Mesodermal cell (in vitro differentiated cells): ENCODE data around the gene INTS6.

Experiments used
- H3K27ac ChIP-seq: 2 replicates; pipeline ENCODE4 v1.7.0; 2013; ENCODE audit warnings: mild to moderate bottlenecking, low read depth, low read length, moderate library complexity; ENCODE audit not compliant: severe bottlenecking
- H3K36me3 ChIP-seq: 2 replicates; pipeline ENCODE4 v1.7.1; 2013; ENCODE audit warnings: mild to moderate bottlenecking, low read length, moderate library complexity; ENCODE audit not compliant: control insufficient read depth, insufficient read depth
- H3K4me1 ChIP-seq: one replicate; pipeline ENCODE4 v1.7.1; 2013; ENCODE audit warnings: mild to moderate bottlenecking, low read length; ENCODE audit not compliant: insufficient read depth, control insufficient read depth, poor library complexity, severe bottlenecking
- H3K4me3 ChIP-seq: 2 replicates; pipeline ENCODE4 v1.7.0; 2013; ENCODE audit warnings: low read length, control low read depth, mild to moderate bottlenecking; ENCODE audit not compliant: insufficient read depth, poor library complexity, severe bottlenecking; ENCODE audit errors: extremely low read depth
- H3K9me3 ChIP-seq: 2 replicates; pipeline ENCODE4 v1.7.1; 2013; ENCODE audit warnings: mild to moderate bottlenecking, low read length, moderate library complexity; ENCODE audit not compliant: control insufficient read depth
- WGBS, 2 experiments: methylation state at CpG; one replicate each; pipeline ENCODE4 v1.1.5; 2013; ENCODE audit warnings: missing lambda C conversion rate in 2 of 2; ENCODE audit not compliant: insufficient coverage in 2 of 2; 5-methylcytosine and 5-hydroxymethylcytosine counted together

INTS6 gene

GRCh38 chr13:51361106-51361505 lies 91.7 kb downstream of the INTS6 start:
- no peak overlapping the region for H3K27ac ChIP-seq

GRCh38 chr13:51360489-51360888 lies 92.3 kb downstream of the INTS6 start:
- Histone ChIP-seq H3K9me3 (no peaks in the 10 kb centered on the region), H3K27ac (no peak overlapping the region), H3K4me3 (no peak overlapping the region), H3K36me3 (peaks cover 15% of the 10 kb centered on the region), H3K4me1 (no peaks in the 10 kb centered on the region)
- WGBS, 2 experiments: no CpG with 5 or more reads among the region's 1 CpG

More at GRCh38 chr13:51361106-51361505, 91.7 kb downstream of the INTS6 start:
- H3K9me3 ChIP-seq: no peaks in the 10 kb centered on the region
- H3K4me3 ChIP-seq: no peak overlapping the region
- H3K36me3 ChIP-seq: peaks cover 15% of the 10 kb centered on the region
- no peaks in the 10 kb centered on the region for H3K4me1 ChIP-seq

- no peak overlapping the region for H3K4me3 ChIP-seq
- H3K27ac ChIP-seq: no peak overlapping the region
- no peaks in the 10 kb centered on the region for H3K9me3 ChIP-seq
- H3K4me1 ChIP-seq: no peaks in the 10 kb centered on the region
- peaks cover 15% of the 10 kb centered on the region for H3K36me3 ChIP-seq
- 100% methylated on average over 1 of the region's 1 CpG; no CpG with 5 or more reads in 1 of the 2 experiments for WGBS, 2 experiments
These were observed 93.5 kb downstream of the INTS6 start for GRCh38 chr13:51359352-51359751.

GRCh38 chr13:51357928-51358595 lies 94.8 kb downstream of the INTS6 start:
- no peak overlapping the region for H3K4me3 ChIP-seq
- peaks cover 8% of the 10 kb centered on the region for H3K36me3 ChIP-seq
- 100% methylated on average over 1 to 2 of the region's 5 CpGs for WGBS, 2 experiments
- H3K4me1 ChIP-seq: no peaks in the 10 kb centered on the region
- no peak overlapping the region for H3K27ac ChIP-seq
- H3K9me3 ChIP-seq: no peaks in the 10 kb centered on the region

GRCh38 chr13:51355217-51355616 lies 97.6 kb downstream of the INTS6 start:
- Histone ChIP-seq H3K4me1 (no peaks in the 10 kb centered on the region), H3K4me3 (no peak overlapping the region), H3K9me3 (no peaks in the 10 kb centered on the region), H3K27ac (no peak overlapping the region), H3K36me3 (peaks cover 3% of the 10 kb centered on the region)
- 90 to 100% methylated on average over 2 of the region's 2 CpGs for WGBS, 2 experiments

GRCh38 chr13:51349016-51349415 lies 103.8 kb downstream of the INTS6 start:
- Histone ChIP-seq H3K9me3 (no peaks in the 10 kb centered on the region), H3K27ac (no peak overlapping the region), H3K4me1 (no peaks in the 10 kb centered on the region), H3K4me3 (no peak overlapping the region), H3K36me3 (no peaks in the 10 kb centered on the region)

GRCh38 chr13:51348069-51348967 lies 104.5 kb downstream of the INTS6 start:
- Histone ChIP-seq H3K27ac (no peak overlapping the region), H3K9me3 (no peaks in the 10 kb centered on the region), H3K36me3 (no peaks in the 10 kb centered on the region), H3K4me3 (no peak overlapping the region), H3K4me1 (no peaks in the 10 kb centered on the region)
- 90 to 95% methylated on average over 8 of the region's 10 CpGs for WGBS, 2 experiments

GRCh38 chr13:51347099-51347498 lies 105.7 kb downstream of the INTS6 start:
- 89 to 93% methylated on average over 9 of the region's 9 CpGs for WGBS, 2 experiments
- no peaks in the 10 kb centered on the region for H3K4me1 ChIP-seq
- no peaks in the 10 kb centered on the region for H3K9me3 ChIP-seq
- H3K4me3 ChIP-seq: no peak overlapping the region
- no peaks in the 10 kb centered on the region for H3K36me3 ChIP-seq
- no peak overlapping the region for H3K27ac ChIP-seq

- no peaks in the 10 kb centered on the region for H3K9me3 ChIP-seq
- H3K36me3 ChIP-seq: no peaks in the 10 kb centered on the region
- H3K4me1 ChIP-seq: no peaks in the 10 kb centered on the region
- H3K27ac ChIP-seq: no peak overlapping the region
- 100% methylated on average over 1 of the region's 2 CpGs; no CpG with 5 or more reads in 1 of the 2 experiments for WGBS, 2 experiments
- no peak overlapping the region for H3K4me3 ChIP-seq
These were observed 106.4 kb downstream of the INTS6 start for GRCh38 chr13:51346397-51346796.

GRCh38 chr13:51343475-51343874 lies 109.4 kb downstream of the INTS6 start:
- Histone ChIP-seq H3K4me1 (no peaks in the 10 kb centered on the region), H3K9me3 (no peaks in the 10 kb centered on the region), H3K36me3 (no peaks in the 10 kb centered on the region), H3K27ac (no peak overlapping the region), H3K4me3 (no peak overlapping the region)
- WGBS, 2 experiments: 100% methylated on average over 1 of the region's 5 CpGs; no CpG with 5 or more reads in 1 of the 2 experiments

- H3K4me1 ChIP-seq: no peaks in the 10 kb centered on the region
- WGBS, 2 experiments: 76 to 96% methylated on average over 2 to 3 of the region's 4 CpGs
- H3K27ac ChIP-seq: no peak overlapping the region
- H3K9me3 ChIP-seq: no peaks in the 10 kb centered on the region
- no peaks in the 10 kb centered on the region for H3K36me3 ChIP-seq
- no peak overlapping the region for H3K4me3 ChIP-seq
These were observed 110.1 kb downstream of the INTS6 start for GRCh38 chr13:51342706-51343105.
